ENCODE results near the gene TLX2.

The TLX2 gene

DNA sequence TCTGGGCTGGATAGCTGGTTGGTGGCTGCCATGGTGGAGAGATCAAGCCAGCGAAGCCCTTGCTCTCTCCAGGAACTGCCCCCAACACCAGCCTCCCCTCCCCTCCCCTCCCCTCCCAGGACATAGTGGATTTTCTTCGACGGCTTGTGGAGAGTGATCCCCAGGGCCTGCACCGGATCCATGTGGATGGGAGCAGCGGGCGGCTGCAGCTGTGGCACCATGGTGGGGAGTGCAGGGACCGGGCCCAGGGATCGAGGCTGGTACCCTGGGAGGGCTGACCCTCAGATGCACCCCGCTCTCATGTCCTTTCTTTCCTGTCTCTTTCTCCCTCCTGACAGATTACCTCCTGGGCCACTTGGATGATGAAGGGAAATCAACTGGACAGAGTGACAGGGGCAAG is 24.3 kb upstream of the TLX2 start:
- no peak overlapping the region for H3K4me3 ChIP-seq (ENCODE audit: low read depth, low read length)
- DNase-seq (ENCODE audit: low read depth): no peak
- TF ChIP-seq, protein P1, sequence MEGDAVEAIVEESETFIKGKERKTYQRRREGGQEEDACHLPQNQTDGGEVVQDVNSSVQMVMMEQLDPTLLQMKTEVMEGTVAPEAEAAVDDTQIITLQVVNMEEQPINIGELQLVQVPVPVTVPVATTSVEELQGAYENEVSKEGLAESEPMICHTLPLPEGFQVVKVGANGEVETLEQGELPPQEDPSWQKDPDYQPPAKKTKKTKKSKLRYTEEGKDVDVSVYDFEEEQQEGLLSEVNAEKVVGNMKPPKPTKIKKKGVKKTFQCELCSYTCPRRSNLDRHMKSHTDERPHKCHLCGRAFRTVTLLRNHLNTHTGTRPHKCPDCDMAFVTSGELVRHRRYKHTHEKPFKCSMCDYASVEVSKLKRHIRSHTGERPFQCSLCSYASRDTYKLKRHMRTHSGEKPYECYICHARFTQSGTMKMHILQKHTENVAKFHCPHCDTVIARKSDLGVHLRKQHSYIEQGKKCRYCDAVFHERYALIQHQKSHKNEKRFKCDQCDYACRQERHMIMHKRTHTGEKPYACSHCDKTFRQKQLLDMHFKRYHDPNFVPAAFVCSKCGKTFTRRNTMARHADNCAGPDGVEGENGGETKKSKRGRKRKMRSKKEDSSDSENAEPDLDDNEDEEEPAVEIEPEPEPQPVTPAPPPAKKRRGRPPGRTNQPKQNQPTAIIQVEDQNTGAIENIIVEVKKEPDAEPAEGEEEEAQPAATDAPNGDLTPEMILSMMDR (conservative IDR thresholded peaks at IDR 0.05; ENCODE audit: low read depth, low read length): no peak

DNA sequence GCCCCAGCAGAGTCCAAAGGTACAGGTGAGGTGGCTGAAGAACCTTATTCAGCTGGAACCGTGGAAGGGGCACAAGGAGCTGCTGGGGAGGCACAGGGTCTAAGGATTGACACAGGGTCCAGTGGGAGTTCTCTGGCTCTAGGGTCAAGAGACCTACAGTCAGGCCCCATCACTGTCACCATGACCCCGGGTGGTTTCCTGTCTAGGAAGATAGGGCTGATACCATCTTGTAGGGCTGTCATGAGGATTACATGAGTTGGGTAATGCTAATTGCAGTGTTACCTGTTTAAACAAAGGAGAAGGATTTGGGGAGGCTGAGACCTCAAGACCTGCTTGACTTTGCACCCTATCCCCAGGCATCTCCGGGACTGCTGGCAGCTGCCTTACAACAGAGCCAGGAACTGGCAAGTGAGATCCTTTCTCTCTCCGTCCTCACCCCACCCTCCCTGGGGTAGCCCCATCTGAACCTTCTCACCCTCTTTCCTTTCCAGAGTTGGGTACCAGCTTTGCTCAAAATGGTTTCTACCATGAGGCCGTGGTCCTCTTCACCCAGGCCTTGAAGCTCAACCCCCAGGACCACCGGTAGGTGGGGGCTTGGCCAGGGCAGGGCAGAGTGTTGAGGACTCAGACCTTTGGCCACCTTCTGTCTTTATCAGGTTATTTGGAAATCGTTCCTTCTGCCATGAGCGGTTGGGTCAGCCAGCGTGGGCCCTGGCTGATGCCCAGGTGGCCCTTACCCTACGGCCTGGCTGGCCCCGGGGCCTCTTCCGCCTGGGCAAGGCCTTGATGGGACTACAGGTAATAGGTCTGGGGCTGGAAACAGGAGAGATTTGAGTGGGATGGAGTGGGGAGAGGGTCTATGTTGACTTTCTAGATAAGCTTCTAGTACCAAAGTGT is 22.4 kb upstream of the TLX2 start:
- TF ChIP-seq, protein P1 (conservative IDR thresholded peaks at IDR 0.05; ENCODE audit: low read depth, low read length): no peak
- DNase-seq (ENCODE audit: low read depth): no peak
- no peak overlapping the region for H3K4me3 ChIP-seq (ENCODE audit: low read depth, low read length)

DNA sequence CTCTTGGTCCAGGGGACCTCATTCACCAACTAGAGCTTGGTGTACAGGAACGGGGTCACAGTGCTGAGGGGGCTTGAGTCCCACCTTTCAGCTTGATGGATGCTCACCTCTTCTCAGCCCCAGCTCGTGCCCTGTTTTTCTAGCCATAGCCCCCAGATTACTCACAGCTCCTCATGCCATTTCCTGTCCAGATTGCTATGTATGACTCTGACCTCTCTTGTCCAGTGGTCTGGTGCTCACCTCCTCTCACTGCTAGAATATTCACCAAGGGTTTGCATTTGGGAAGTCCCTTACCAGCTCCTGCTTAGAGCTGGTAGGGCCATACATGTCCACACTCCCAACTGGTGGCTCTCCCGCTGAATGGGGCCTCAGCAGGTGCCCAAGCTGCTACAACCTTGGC is 20.7 kb upstream of the TLX2 start:
- no peak overlapping the region for H3K4me3 ChIP-seq (ENCODE audit: low read depth, low read length)
- TF ChIP-seq, protein P1 (conservative IDR thresholded peaks at IDR 0.05; ENCODE audit: low read depth, low read length): no peak
- DNase-seq (ENCODE audit: low read depth): no peak

- no peak overlapping the region for H3K4me3 ChIP-seq (ENCODE audit: low read depth, low read length)
- no peak for DNase-seq (ENCODE audit: low read depth)
- TF ChIP-seq, protein P1 (conservative IDR thresholded peaks at IDR 0.05; ENCODE audit: low read depth, low read length): no peak
These were observed 18.8 kb upstream of the TLX2 start for GRCh38 chr2:74495440-74495839.

DNA sequence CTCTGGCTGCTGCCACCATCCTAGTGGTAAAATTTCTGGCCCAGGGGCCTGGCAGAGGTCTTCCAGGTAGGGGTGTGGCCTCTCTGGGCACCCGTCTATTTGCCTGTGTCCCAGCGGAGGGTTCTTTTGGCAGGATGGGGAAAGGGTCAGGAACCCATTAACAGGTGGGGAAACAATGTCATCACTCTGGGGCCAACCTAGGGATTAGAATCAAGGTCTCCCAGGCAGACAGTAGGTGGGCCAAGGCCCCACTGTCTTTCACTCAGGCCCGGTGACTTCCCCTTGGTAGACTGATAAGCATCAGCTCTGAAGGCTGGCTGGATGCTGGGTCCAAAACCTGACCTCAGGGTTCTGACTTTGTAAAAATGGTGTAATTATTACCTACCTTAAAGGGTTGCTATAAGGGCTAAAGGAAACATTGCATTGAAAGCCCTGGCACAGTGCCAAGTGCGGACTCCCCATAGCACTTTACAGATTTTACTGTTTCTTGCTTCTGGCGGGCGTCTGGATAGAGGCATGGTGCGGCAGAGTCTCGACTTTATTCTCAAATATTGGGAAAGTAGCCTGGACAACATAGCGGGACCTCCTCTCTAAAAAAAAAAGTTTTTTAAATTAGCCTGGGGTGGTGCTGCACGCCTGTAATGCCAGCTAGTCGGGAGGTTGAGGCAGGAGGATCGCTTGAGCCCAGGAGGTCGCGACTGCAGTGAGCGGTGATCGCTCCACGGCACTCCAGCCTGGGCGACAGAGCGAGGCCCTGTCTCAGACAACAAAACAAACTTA is 17.1 kb upstream of the TLX2 start:
- TF ChIP-seq, protein P1 (conservative IDR thresholded peaks at IDR 0.05; ENCODE audit: low read depth, low read length): no peak
- DNase-seq (ENCODE audit: low read depth): no peak
- H3K4me3 ChIP-seq (ENCODE audit: low read depth, low read length): peak overlapping the region; percentile 35

GRCh38 chr2:74497777-74498499 is 16.3 kb upstream of the TLX2 start:
- no peak for DNase-seq (ENCODE audit: low read depth)
- TF ChIP-seq, protein P1 (conservative IDR thresholded peaks at IDR 0.05; ENCODE audit: low read depth, low read length): no peak
- H3K4me3 ChIP-seq (ENCODE audit: low read depth, low read length): peak overlapping the region; percentile 35

Measured in choroid plexus epithelial cell (primary cell).